NB4 (cell line): ENCODE results near the gene SAT2.

Experiments
- MYC ChIP-seq: IDR thresholded peaks from 2 replicates; pipeline ENCODE4 v1.6.1; 2011; ENCODE audit warnings: low read depth, low read length
- POLR2A ChIP-seq: IDR thresholded peaks from 2 replicates; pipeline ENCODE4 v1.6.1; 2011; ENCODE audit warnings: mild to moderate bottlenecking; ENCODE audit not compliant: insufficient read length; ENCODE audit errors: extremely low read depth
- TF ChIP-seq, protein P1 (sequence below): IDR thresholded peaks from one replicate; pipeline ENCODE4 v1.5.1; 2012; ENCODE audit warnings: low read depth, low read length

DNA sequence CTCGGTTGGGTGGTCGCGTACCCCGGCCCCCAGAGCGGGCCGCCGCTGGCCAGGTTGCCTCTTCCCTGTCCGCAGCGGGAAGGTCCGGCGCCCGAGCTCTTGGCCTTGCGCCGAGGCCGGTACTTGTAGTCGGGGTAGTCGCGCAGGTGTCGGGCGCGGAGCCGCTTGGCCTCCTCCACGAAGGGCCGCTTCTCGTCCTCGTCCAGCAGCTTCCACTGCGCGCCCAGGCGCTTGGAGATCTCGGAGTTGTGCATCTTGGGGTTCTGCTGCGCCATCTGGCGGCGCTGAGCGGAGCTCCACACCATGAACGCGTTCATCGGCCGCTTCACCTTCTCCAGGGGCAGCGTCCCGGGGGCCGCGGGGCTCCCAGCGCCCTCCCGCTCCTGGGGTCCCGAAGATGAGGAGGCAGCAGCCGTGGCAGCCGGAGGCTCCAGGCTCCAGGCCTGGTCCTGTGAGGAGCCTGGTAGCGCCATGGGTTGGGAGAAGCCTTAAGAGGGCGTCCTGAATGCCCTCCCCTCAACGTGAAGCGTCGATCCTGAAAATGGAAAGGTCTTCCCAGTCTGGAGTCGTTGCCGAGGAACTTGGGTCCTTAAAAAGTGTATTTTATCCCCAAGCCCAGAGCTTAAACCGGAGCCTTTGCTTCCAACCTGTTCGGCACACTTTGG is 38.3 kb downstream of the SAT2 start:
- TF ChIP-seq MYC (no peak), POLR2A (no peak)
- TF ChIP-seq, protein P1, sequence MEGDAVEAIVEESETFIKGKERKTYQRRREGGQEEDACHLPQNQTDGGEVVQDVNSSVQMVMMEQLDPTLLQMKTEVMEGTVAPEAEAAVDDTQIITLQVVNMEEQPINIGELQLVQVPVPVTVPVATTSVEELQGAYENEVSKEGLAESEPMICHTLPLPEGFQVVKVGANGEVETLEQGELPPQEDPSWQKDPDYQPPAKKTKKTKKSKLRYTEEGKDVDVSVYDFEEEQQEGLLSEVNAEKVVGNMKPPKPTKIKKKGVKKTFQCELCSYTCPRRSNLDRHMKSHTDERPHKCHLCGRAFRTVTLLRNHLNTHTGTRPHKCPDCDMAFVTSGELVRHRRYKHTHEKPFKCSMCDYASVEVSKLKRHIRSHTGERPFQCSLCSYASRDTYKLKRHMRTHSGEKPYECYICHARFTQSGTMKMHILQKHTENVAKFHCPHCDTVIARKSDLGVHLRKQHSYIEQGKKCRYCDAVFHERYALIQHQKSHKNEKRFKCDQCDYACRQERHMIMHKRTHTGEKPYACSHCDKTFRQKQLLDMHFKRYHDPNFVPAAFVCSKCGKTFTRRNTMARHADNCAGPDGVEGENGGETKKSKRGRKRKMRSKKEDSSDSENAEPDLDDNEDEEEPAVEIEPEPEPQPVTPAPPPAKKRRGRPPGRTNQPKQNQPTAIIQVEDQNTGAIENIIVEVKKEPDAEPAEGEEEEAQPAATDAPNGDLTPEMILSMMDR: no peak
